GM12892 (cell line): Measurements from ENCODE around the gene CPEB4.

Experiments used
- DNase-seq: peaks from one replicate; pipeline ENCODE4 v3.0.0; 2011; ENCODE audit not compliant: insufficient read length
- FAIRE-seq: peaks from 2 replicates; lab custom pipeline; 2011; peaks lifted over from hg19 to GRCh38; lab: Jason Lieb, UNC
- POLR2A ChIP-seq: IDR thresholded peaks from 2 replicates; pipeline ENCODE4 v1.6.1; 2011; ENCODE audit warnings: low read depth, low read length, control low read depth
- POLR2AphosphoS5 ChIP-seq: IDR thresholded peaks from 2 replicates; pipeline ENCODE4 v1.6.1; 2011; ENCODE audit warnings: low read depth, low read length, control low read depth
- TAF1 ChIP-seq: IDR thresholded peaks from 2 replicates; pipeline ENCODE4 v1.6.1; 2011; ENCODE audit warnings: low read depth, mild to moderate bottlenecking, control low read depth, low read length, borderline replicate concordance

CPEB4 gene

GRCh38 chr5:173944511-173944910 is 56.4 kb downstream of the CPEB4 start:
- FAIRE-seq (no peak), DNase-seq (no peak)
- TF ChIP-seq TAF1, result no peak
- TF ChIP-seq POLR2A, result no peak
- TF ChIP-seq POLR2AphosphoS5, result no peak

- TF ChIP-seq TAF1 (no peak), POLR2AphosphoS5 (no peak), POLR2A (no peak)
- no peak for FAIRE-seq
- DNase-seq, result no peak
Observed at GRCh38 chr5:173945160-173945559, 57.0 kb downstream of the CPEB4 start.

GRCh38 chr5:173946323-173946722 is 58.2 kb downstream of the CPEB4 start:
- TF ChIP-seq TAF1 (no peak), POLR2AphosphoS5 (no peak), POLR2A (no peak)
- no peak for FAIRE-seq
- no peak for DNase-seq

GRCh38 chr5:173950829-173951228 is 62.7 kb downstream of the CPEB4 start:
- DNase-seq (no peak), FAIRE-seq (no peak)
- no peak for TF ChIP-seq POLR2AphosphoS5
- no peak for TF ChIP-seq POLR2A
- no peak for TF ChIP-seq TAF1

- TF ChIP-seq POLR2A, result no peak
- TF ChIP-seq TAF1, result no peak
- TF ChIP-seq POLR2AphosphoS5, result no peak
- no peak for FAIRE-seq
Observed at GRCh38 chr5:173953528-173954090, 65.5 kb downstream of the CPEB4 start.

GRCh38 chr5:173954671-173955521 is 66.7 kb downstream of the CPEB4 start:
- no peak for FAIRE-seq
- TF ChIP-seq TAF1 (no peak), POLR2A (no peak), POLR2AphosphoS5 (no peak)
- DNase-seq, result no peak

More at GRCh38 chr5:173953528-173954090, 65.5 kb downstream of the CPEB4 start:
- no peak for DNase-seq

- TF ChIP-seq TAF1 (no peak), POLR2AphosphoS5 (no peak), POLR2A (no peak)
- FAIRE-seq, result no peak
- no peak for DNase-seq
Observed at GRCh38 chr5:173960986-173961385, 72.8 kb downstream of the CPEB4 start.

GRCh38 chr5:173961418-173961817 is 73.3 kb downstream of the CPEB4 start:
- no peak for FAIRE-seq
- DNase-seq, result no peak
- no peak for TF ChIP-seq POLR2A
- no peak for TF ChIP-seq POLR2AphosphoS5
- TF ChIP-seq TAF1, result no peak

GRCh38 chr5:173962436-173962972 is 74.4 kb downstream of the CPEB4 start:
- FAIRE-seq, result peak; percentile 24
- TF ChIP-seq POLR2A (no peak), TAF1 (no peak), POLR2AphosphoS5 (no peak)

GRCh38 chr5:173963182-173963838 is 75.2 kb downstream of the CPEB4 start:
- DNase-seq, result no peak
- peak; percentile 38 for FAIRE-seq
- TF ChIP-seq POLR2A (no peak), POLR2AphosphoS5 (0 out of 2 replicates have a peak, but pooled peaks have one; percentile 5), TAF1 (no peak)

More at GRCh38 chr5:173962436-173962972, 74.4 kb downstream of the CPEB4 start:
- no peak for DNase-seq

- TF ChIP-seq POLR2AphosphoS5 (no peak), POLR2A (no peak), TAF1 (no peak)
- FAIRE-seq (no peak), DNase-seq (no peak)
Observed at GRCh38 chr5:173963867-173964441, 75.8 kb downstream of the CPEB4 start.
